Mesothelial cell of epicardium (in vitro differentiated cells): ENCODE data around the gene UACA. TPM values are rescaled to one million over a fixed set of nuclear protein-coding genes. Genes with fewer than 3 reads are reported as not detected.
A peak's percentile ranks its signal among the peaks of the same experiment; 100 is the strongest.

Experiments
- DNase-seq, 2 experiments: peaks; one replicate each; pipeline ENCODE4 v3.0.0; 2021; ENCODE audit warnings: low spot score in 2 of 2; ENCODE audit not compliant: unreplicated experiment in 2 of 2
- H3K27ac Mint-ChIP-seq: 2 replicates; pipeline ENCODE4 v1.8.0; 2021; ENCODE audit warnings: mixed read lengths
- H3K27me3 Mint-ChIP-seq: 2 replicates; pipeline ENCODE4 v1.8.0; 2021; ENCODE audit warnings: low read depth, mixed read lengths
- H3K36me3 Mint-ChIP-seq: 2 replicates; pipeline ENCODE4 v1.8.0; 2021; ENCODE audit warnings: mixed read lengths
- H3K4me1 Mint-ChIP-seq: 2 replicates; pipeline ENCODE4 v1.8.0; 2021; ENCODE audit warnings: mixed read lengths
- H3K4me3 Mint-ChIP-seq: 2 replicates; pipeline ENCODE4 v1.8.0; 2021; ENCODE audit warnings: mild to moderate bottlenecking, moderate library complexity, mixed read lengths
- H3K9me3 Mint-ChIP-seq: 2 replicates; pipeline ENCODE4 v1.8.0; 2021; ENCODE audit warnings: mixed read lengths
- total RNA-seq: library from RNA; stranded (reverse); gene quantifications from 3 replicates; pipeline ENCODE4 v1.2.1, GENCODE V29; 2021
- TF ChIP-seq, protein P1 (sequence below): fragments of 200-600 bp; sonication (generic); IDR thresholded peaks from one replicate; pipeline ENCODE4 v1.5.0; 2021; ENCODE audit warnings: antibody characterized with exemption; ENCODE audit not compliant: unreplicated experiment

UACA gene
- total RNA-seq, 1 donor from 2014 or later, result 70.3 TPM

DNA sequence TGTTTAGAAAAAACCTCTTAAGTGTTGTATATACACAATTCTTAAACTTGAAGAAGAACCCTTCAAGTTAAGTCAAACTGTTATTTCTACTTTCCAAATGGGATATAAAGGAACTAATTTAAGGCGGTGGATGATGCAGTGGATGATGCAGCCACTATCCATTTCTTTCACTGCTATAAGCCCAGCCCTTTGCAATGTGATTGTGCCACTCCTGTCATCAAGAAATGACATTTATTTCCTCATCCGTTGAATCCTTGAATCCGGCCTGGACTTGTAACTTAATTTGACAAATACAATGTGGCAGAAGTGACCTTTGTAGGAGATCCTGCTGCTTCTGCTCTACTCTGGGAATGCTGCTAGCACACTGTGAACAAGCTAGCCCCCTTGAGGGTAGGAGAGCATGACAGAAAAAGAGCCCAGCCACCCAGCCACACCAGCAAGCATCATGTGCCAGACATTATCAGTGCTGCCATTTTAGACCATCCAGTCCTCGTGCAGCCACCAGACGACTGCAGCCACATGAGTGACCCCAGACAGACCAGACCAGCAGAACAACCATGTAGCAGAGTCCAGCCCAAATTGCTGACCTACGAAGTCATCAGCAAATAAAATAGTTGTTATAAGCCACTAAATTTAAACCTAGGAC lies 47.4 kb downstream of the UACA start:
- TF ChIP-seq, protein P1, sequence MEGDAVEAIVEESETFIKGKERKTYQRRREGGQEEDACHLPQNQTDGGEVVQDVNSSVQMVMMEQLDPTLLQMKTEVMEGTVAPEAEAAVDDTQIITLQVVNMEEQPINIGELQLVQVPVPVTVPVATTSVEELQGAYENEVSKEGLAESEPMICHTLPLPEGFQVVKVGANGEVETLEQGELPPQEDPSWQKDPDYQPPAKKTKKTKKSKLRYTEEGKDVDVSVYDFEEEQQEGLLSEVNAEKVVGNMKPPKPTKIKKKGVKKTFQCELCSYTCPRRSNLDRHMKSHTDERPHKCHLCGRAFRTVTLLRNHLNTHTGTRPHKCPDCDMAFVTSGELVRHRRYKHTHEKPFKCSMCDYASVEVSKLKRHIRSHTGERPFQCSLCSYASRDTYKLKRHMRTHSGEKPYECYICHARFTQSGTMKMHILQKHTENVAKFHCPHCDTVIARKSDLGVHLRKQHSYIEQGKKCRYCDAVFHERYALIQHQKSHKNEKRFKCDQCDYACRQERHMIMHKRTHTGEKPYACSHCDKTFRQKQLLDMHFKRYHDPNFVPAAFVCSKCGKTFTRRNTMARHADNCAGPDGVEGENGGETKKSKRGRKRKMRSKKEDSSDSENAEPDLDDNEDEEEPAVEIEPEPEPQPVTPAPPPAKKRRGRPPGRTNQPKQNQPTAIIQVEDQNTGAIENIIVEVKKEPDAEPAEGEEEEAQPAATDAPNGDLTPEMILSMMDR, result no peak
- H3K27ac Mint-ChIP-seq, result peak overlapping the region; percentile 77
- H3K9me3 Mint-ChIP-seq, result no peaks in the 10 kb centered on the region
- no peak for DNase-seq
- H3K4me1 Mint-ChIP-seq, result peaks cover 52% of the 10 kb centered on the region
- no peaks in the 10 kb centered on the region for H3K36me3 Mint-ChIP-seq
- H3K27me3 Mint-ChIP-seq, result no peaks in the 10 kb centered on the region
- H3K4me3 Mint-ChIP-seq, result no peak overlapping the region

DNA sequence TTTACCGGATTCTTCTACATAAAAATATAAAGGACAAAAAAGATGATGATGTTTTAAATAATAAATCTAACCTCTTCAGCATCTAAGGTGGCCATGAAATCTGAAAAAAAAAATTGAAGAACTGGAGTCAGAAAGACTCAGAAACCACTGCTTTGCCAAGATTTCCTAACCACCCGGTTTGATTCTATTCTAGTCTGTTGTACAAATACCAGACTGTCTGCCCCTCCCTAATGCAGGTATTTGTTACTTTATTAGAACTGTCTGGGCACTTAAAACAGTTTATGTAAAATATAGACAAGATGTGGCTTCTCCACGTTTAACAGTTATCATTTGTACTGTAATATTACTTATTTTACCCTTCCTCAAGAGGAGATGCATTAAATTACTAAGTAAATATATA lies 48.8 kb downstream of the UACA start:
- no peak for DNase-seq
- Mint-ChIP-seq H3K9me3 (no peaks in the 10 kb centered on the region), H3K27ac (peak overlapping the region; percentile 93), H3K27me3 (no peaks in the 10 kb centered on the region), H3K4me1 (peaks cover 54% of the 10 kb centered on the region), H3K4me3 (peak overlapping the region; percentile 13), H3K36me3 (no peaks in the 10 kb centered on the region)
- TF ChIP-seq, protein P1, result no peak

DNA sequence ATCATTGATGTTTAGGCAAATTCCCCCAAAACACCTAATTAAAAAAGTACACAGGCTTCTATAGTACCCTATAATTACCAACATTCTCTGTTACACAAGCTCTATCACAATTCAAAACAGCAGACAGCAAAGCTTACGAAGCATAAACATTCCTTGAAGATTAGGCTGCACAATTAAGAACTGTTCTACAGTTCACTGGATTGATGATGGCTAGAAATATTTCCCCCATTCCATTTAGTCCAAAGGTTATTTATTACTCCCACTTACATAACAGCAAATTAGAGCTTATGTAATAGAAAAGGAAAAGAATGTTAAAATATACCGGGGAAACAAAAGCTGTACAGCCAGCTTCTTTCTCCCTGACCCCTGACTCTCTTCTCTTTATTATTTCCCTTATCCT lies 49.3 kb downstream of the UACA start:
- Mint-ChIP-seq H3K27ac (peak overlapping the region; percentile 93), H3K36me3 (no peaks in the 10 kb centered on the region), H3K9me3 (no peaks in the 10 kb centered on the region), H3K4me3 (peak overlapping the region; percentile 30), H3K4me1 (peaks cover 56% of the 10 kb centered on the region), H3K27me3 (no peaks in the 10 kb centered on the region)
- DNase-seq, result no peak
- TF ChIP-seq, protein P1, result no peak

DNA sequence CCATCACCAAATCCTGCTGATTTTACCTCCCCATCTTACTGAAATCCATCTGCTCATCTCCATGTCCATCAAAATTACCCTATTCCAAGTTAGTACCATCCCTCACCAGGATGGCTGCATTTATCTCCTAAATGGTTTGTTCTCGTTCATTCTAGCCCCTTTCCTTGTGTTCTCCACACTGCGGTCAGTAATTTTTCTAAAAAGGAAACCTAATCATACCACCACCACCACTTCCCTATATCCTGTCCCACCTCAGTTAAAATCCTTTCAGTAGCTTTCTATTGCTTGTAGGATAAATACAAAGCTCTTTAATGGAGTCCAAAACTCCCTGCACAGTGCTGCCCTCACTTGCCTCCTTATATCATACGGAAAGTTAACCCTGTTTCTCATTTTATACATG lies 51.1 kb downstream of the UACA start:
- peaks cover 3% of the 10 kb centered on the region for H3K9me3 Mint-ChIP-seq
- peaks cover 3% of the 10 kb centered on the region for H3K36me3 Mint-ChIP-seq
- no peak overlapping the region for H3K4me3 Mint-ChIP-seq
- peak overlapping the region; percentile 93 for H3K27ac Mint-ChIP-seq
- H3K27me3 Mint-ChIP-seq, result no peaks in the 10 kb centered on the region
- TF ChIP-seq, protein P1, result no peak
- no peak for DNase-seq
- peaks cover 53% of the 10 kb centered on the region for H3K4me1 Mint-ChIP-seq

DNA sequence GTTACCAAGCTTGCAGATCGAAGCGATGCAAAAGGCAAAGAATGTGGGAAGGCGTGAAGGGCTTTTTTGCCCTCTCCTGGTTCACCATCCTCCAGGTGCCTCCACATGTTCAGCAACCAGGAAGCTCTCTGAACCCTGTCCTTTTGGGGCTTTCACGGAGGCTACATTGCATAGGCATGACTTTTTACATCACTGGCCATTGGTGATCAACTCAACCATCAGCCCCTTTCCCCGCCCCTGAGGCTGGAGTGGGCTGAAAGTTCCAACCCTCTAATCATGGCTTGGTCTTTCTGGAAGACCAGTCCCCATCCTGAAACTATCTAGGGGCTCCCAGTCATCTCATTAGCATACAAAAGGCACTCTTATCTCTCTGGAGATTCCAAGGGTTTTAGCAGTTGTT lies 52.6 kb downstream of the UACA start:
- no peak for DNase-seq
- Mint-ChIP-seq H3K36me3 (peaks cover 8% of the 10 kb centered on the region), H3K27me3 (no peaks in the 10 kb centered on the region), H3K9me3 (peaks cover 9% of the 10 kb centered on the region), H3K4me1 (peaks cover 48% of the 10 kb centered on the region), H3K27ac (no peak overlapping the region), H3K4me3 (no peak overlapping the region)
- TF ChIP-seq, protein P1, result no peak
